Measurements from ENCODE around the gene RAB34.

Gene RAB34

DNA sequence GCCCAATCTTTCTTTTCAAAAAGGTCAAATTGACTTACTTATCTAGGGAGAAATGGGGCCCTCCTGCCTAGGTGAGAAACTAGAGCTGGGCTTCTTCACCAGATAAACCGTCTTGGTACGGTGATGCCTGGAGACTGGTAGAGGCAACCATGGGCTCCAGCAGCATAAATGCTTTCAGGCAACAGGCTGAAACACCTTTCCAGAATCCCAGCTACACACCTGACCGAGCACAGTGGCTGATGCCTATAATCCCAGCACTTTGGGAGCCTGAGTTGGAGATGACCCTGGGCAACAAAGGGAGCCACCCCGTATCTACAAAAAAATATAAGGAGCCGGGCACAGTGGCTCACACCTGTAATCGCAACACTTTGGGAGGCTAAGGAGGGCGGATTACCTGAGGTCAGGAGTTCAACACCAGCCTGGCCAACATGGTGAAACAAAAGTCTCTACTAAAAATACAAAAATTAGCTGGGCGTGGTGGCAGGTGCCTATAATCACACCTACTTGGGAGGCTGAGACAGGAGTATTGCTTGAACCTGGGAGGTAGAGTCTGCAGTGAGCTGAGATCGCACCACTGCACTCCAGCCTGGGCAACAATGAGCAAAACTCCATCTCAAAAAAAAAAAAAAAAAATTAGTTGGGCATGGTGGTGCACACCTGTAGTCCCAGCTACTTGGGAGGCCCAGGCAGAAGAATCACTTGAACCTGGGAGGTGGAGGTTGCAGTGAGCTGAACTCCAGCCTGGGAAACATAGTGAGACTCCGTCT lies 34.1 kb upstream of the RAB34 start:
- Histone ChIP-seq H3K27me3 (no peaks in the 10 kb centered on the region), H3K27ac (no peak overlapping the region), H3K36me3 (peaks cover 0 to 26% (median 23%) of the 10 kb centered on the region in 3 donors), H3K4me1 (peaks cover 0 to 34% (median 10%) of the 10 kb centered on the region in 4 donors), H3K9me3 (no peaks in the 10 kb centered on the region), H3K4me3 (no peak overlapping the region)
- no peak for TF ChIP-seq CTCF (IDR thresholded peaks at IDR 0.05)
- DNase-seq: no peak
- intact Hi-C loops (cut with DNase I; ENCODE audit: low total_unique reads): no loop called here

- intact Hi-C loops (cut with DNase I; ENCODE audit: low total_unique reads): no loop called here
- Histone ChIP-seq H3K36me3 (peaks cover 0 to 26% (median 23%) of the 10 kb centered on the region in 3 donors), H3K4me3 (no peak overlapping the region), H3K4me1 (peaks cover 0 to 47% (median 24%) of the 10 kb centered on the region in 4 donors), H3K27ac (no peak overlapping the region), H3K9me3 (no peaks in the 10 kb centered on the region), H3K27me3 (no peaks in the 10 kb centered on the region)
- peak; percentile 95 for DNase-seq
- TF ChIP-seq CTCF (IDR thresholded peaks at IDR 0.05): peak; percentile 100
Measured at GRCh38 chr17:28750178-28751047, 32.7 kb upstream of the RAB34 start.

- no peaks in the 10 kb centered on the region for H3K27me3 ChIP-seq
- peak overlapping the region in 1 of 2 donors; percentile 14 for H3K27ac ChIP-seq
- DNase-seq: no peak
- no peaks in the 10 kb centered on the region for H3K9me3 ChIP-seq
- peaks cover 0 to 26% (median 23%) of the 10 kb centered on the region in 3 donors for H3K36me3 ChIP-seq
- H3K4me1 ChIP-seq: peaks cover 0 to 55% (median 31%) of the 10 kb centered on the region in 4 donors
- intact Hi-C loops (cut with DNase I; ENCODE audit: low total_unique reads): loop anchor here (10.0 kb wide), 1 partner anchor 55 kb away; no protein-coding TSS in a partner anchor
- no peak overlapping the region for H3K4me3 ChIP-seq
- TF ChIP-seq CTCF (IDR thresholded peaks at IDR 0.05): no peak
Measured at GRCh38 chr17:28749516-28750177, 32.0 kb upstream of the RAB34 start.

DNA sequence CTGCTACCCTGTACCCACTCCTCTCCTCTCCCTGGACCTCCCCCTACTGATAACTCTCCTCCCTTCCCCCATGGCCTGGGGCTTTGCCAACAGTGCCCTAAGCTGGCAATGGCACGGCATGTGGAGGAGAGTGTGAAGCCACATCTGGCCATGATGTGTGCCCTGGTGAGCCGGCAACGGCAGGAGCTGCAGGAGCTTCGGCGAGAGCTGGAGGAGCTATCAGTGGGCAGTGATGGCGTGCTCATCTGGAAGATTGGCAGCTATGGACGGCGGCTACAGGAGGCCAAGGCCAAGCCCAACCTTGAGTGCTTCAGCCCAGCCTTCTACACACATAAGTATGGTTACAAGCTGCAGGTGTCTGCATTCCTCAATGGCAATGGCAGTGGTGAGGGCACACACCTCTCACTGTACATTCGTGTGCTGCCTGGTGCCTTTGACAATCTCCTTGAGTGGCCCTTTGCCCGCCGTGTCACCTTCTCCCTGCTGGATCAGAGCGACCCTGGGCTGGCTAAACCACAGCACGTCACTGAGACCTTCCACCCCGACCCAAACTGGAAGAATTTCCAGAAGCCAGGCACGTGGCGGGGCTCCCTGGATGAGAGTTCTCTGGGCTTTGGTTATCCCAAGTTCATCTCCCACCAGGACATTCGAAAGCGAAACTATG lies 31.3 kb upstream of the RAB34 start:
- Histone ChIP-seq H3K4me3 (no peak overlapping the region), H3K27me3 (no peaks in the 10 kb centered on the region), H3K27ac (peak overlapping the region in 1 of 2 donors; percentile 14), H3K4me1 (peaks cover 0 to 62% (median 38%) of the 10 kb centered on the region in 4 donors), H3K9me3 (no peaks in the 10 kb centered on the region), H3K36me3 (peaks cover 0 to 26% (median 23%) of the 10 kb centered on the region in 3 donors)
- no peak for DNase-seq
- no peak for TF ChIP-seq CTCF (IDR thresholded peaks at IDR 0.05)
- intact Hi-C loops (cut with DNase I; ENCODE audit: low total_unique reads): loop anchor here (1.0 to 10.0 kb wide), 2 partner anchors 22 to 56 kb away; no protein-coding TSS in a partner anchor
